HepG2 (cell line): ENCODE data around the gene DFFA. TPM values are rescaled to one million over a fixed set of nuclear protein-coding genes. Genes with fewer than 3 reads are reported as not detected.

Experiments
- ATAC-seq: fragments of 200-7000 bp; cut with Tn5 transposase; 3 replicates; pipeline ENCODE4 v1.9.1; 2020; ENCODE audit warnings: mild to moderate bottlenecking, moderate library complexity
- BruUV-seq: library from RNA; stranded (reverse); fragments of 400-500 nt; replicated peaks from 2 replicates; lab custom pipeline; 2021; lab: Mats Ljungman, UMichigan
- CTCF ChIA-PET: fragments of 300-600 bp; formaldehyde crosslinking; extraction: SDS; loops from one replicate; lab custom pipeline; 2021; ENCODE audit warnings: low total read pairs, inconsistent platforms, low intra/inter-chr PET ratio; lab: Yijun Ruan, JAX
- POLR2A ChIA-PET: fragments of 350-600 bp; sonication (Branson Sonifier 250); formaldehyde crosslinking; loops from one replicate; lab custom pipeline; 2020; ENCODE audit warnings: antibody characterized with exemption, inconsistent platforms; lab: Yijun Ruan, JAX
- DNase-seq: peaks from one replicate; pipeline ENCODE4 v3.0.0-alpha.2; 2015; ENCODE audit warnings: low spot score
- FAIRE-seq: peaks from 3 replicates; lab custom pipeline; 2011; peaks lifted over from hg19 to GRCh38; lab: Jason Lieb, UNC
- H2AFZ ChIP-seq: one replicate; pipeline ENCODE4 v1.6.1; 2011; ENCODE audit warnings: low read length, inconsistent platforms
- H3K27ac ChIP-seq: fragments of 300-600 bp; 3 replicates; pipeline ENCODE4 v1.8.0; 2011; ENCODE audit warnings: mixed run types, mild to moderate bottlenecking, mixed read lengths, low read length, inconsistent platforms; ENCODE audit not compliant: insufficient read depth; ENCODE audit errors: extremely low read length
- H3K27me3 ChIP-seq, 2 experiments: fragments of 200-600 bp in 1 of 2; 2 replicates in 1 of 2; 3 replicates in 1 of 2; pipeline versions ENCODE4 v1.6.0 to v1.8.0; 2011; ENCODE audit warnings: low read length in 2 of 2, mild to moderate bottlenecking in 2 of 2, moderate library complexity in 2 of 2, inconsistent platforms in 1 of 2; ENCODE audit not compliant: insufficient read depth in 2 of 2, control insufficient read depth in 1 of 2
- H3K36me3 ChIP-seq, 2 experiments: fragments of 200-600 bp in 1 of 2; replicated peaks in 1 of 2; 2 replicates in 1 of 2; 3 replicates in 1 of 2; pipeline versions ENCODE4 v1.5.1 to v1.8.0; 2011; ENCODE audit warnings: low read length in 2 of 2, inconsistent platforms in 1 of 2; ENCODE audit not compliant: insufficient read depth in 2 of 2, control insufficient read depth in 1 of 2
- H3K4me1 ChIP-seq: 2 replicates; pipeline ENCODE4 v1.5.1; 2012; ENCODE audit warnings: low read length, inconsistent platforms; ENCODE audit not compliant: insufficient read depth
- H3K4me2 ChIP-seq: 2 replicates; pipeline ENCODE4 v1.6.0; 2011; ENCODE audit warnings: low read depth, low read length, inconsistent platforms
- H3K4me3 ChIP-seq, 3 experiments: fragments of 200-600 bp in 1 of 3; sonication (generic), shearing (Covaris generic) in 1 of 3; replicated peaks in 1 of 3; 2 replicates each; pipeline ENCODE4 v1.5.1; 2011 to 2016; ENCODE audit warnings: low read length in 3 of 3, inconsistent platforms in 2 of 3, low read depth in 2 of 3, mild to moderate bottlenecking in 2 of 3, control low read depth in 1 of 3, mixed read lengths in 1 of 3; ENCODE audit not compliant: insufficient read depth in 1 of 3
- H3K79me2 ChIP-seq: one replicate; pipeline ENCODE4 v1.6.1; 2011; ENCODE audit warnings: low read length, inconsistent platforms; ENCODE audit not compliant: insufficient read depth
- H3K9ac ChIP-seq: 2 replicates; pipeline ENCODE4 v1.6.0; 2011; ENCODE audit warnings: mild to moderate bottlenecking, low read depth, low read length, inconsistent platforms; ENCODE audit not compliant: insufficient read depth
- H3K9me3 ChIP-seq: 2 replicates; pipeline ENCODE4 v1.5.1; 2012; ENCODE audit warnings: mild to moderate bottlenecking, low read length
- H4K20me1 ChIP-seq: 2 replicates; pipeline ENCODE4 v1.6.0; 2011; ENCODE audit warnings: inconsistent platforms, mild to moderate bottlenecking, low read length, moderate library complexity; ENCODE audit not compliant: insufficient read depth
- ADNP ChIP-seq: sonication (generic); formaldehyde crosslinking; IDR thresholded peaks from 2 replicates; pipeline ENCODE4 v1.4.0; 2020; ENCODE audit warnings: missing genetic modification reagents
- FOXC1 ChIP-seq: sonication (generic); formaldehyde crosslinking; IDR thresholded peaks from 2 replicates; pipeline ENCODE4 v1.8.0; 2022; ENCODE audit warnings: mild to moderate bottlenecking, missing genetic modification reagents, borderline replicate concordance
- GZF1 ChIP-seq: sonication (generic); formaldehyde crosslinking; IDR thresholded peaks from 2 replicates; pipeline ENCODE4 v1.5.1; 2020; ENCODE audit warnings: mild to moderate bottlenecking, missing genetic modification reagents
- HMGXB3 ChIP-seq: sonication (generic); formaldehyde crosslinking; IDR thresholded peaks from 2 replicates; pipeline ENCODE4 v1.4.0; 2020; ENCODE audit warnings: missing genetic modification reagents, borderline replicate concordance
- JARID2 ChIP-seq: sonication (generic); formaldehyde crosslinking; IDR thresholded peaks from 2 replicates; pipeline ENCODE4 v1.8.1; 2023; ENCODE audit warnings: missing genetic modification reagents, inconsistent platforms; ENCODE audit not compliant: insufficient replicate concordance
- KLF11 ChIP-seq: IDR thresholded peaks from 2 replicates; pipeline ENCODE4 v1.6.1; 2016; ENCODE audit warnings: missing compliant biosample characterization
- MAFK ChIP-seq, 2 experiments: IDR thresholded peaks in 1 of 2; conservative IDR thresholded peaks in 1 of 2; 2 replicates each; pipeline ENCODE4 v1.6.1; 2011; ENCODE audit warnings: improper control_type of control experiment in 2 of 2, low read length in 2 of 2
- PAXIP1 ChIP-seq: sonication (generic); formaldehyde crosslinking; conservative IDR thresholded peaks from 2 replicates; pipeline ENCODE4 v1.4.0; 2020; ENCODE audit warnings: mild to moderate bottlenecking, missing genetic modification reagents, moderate library complexity
- RFXANK ChIP-seq: IDR thresholded peaks from 2 replicates; pipeline ENCODE4 v1.6.1; 2016
- ZBTB38 ChIP-seq: sonication (generic); formaldehyde crosslinking; IDR thresholded peaks from 2 replicates; pipeline ENCODE4 v1.5.1; 2020; ENCODE audit warnings: mild to moderate bottlenecking, missing genetic modification reagents
- ZNF615 ChIP-seq: sonication (generic); formaldehyde crosslinking; IDR thresholded peaks from 2 replicates; pipeline ENCODE4 v1.5.0; 2020; ENCODE audit warnings: mild to moderate bottlenecking, missing genetic modification reagents, borderline replicate concordance
- ZNF691 ChIP-seq: sonication (generic); formaldehyde crosslinking; IDR thresholded peaks from 2 replicates; pipeline ENCODE4 v1.4.0; 2020; ENCODE audit warnings: missing genetic modification reagents, low read depth, mild to moderate bottlenecking, borderline replicate concordance
- ZSCAN12 ChIP-seq: sonication (generic); formaldehyde crosslinking; IDR thresholded peaks from 2 replicates; pipeline ENCODE4 v1.9.0; 2021; ENCODE audit warnings: mild to moderate bottlenecking, missing genetic modification reagents
- WGBS: methylation state at CpG from one replicate; pipeline ENCODE4 v1.1.6; 2017; ENCODE audit warnings: low lambda C conversion rate; 5-methylcytosine and 5-hydroxymethylcytosine counted together
- in situ Hi-C: cut with HindIII; loops from 2 replicates; pipeline ENCODE4 v1.10.0; 2017; ENCODE audit warnings: low pct_unique_long_range_greater_than_20kb; ENCODE audit not compliant: extremely low pct_ligation_motif_present
- intact Hi-C: fragments of 100-400 bp; cut with micrococcal nuclease; formaldehyde crosslinking; loops from one replicate; pipeline ENCODE4 v1.10.0; 2022; ENCODE audit not compliant: unreplicated experiment
- polyA plus RNA-seq, 8 experiments: library from polyadenylated mRNA; depleted of rRNA in 3 of 8; stranded (reverse) in 7 of 8; unstranded in 1 of 8; fragments of >200 nt; fragmentation: Illumina TruSeq in 4 of 8; extraction: Trizol in 4 of 8; gene quantifications; 2 replicates each; pipeline versions ENCODE4 v1.2.1 to v1.2.3, GENCODE V29; 2011 to 2016; ENCODE audit warnings: low read depth in 4 of 8, missing spikeins in 1 of 8, mixed read lengths in 1 of 8; ENCODE audit not compliant: insufficient read depth in 1 of 8
- total RNA-seq, 5 experiments: library from RNA; depleted of rRNA; stranded (reverse); fragments of >200 nt; fragmentation: Illumina TruSeq; extraction: Trizol; gene quantifications; 2 replicates each; pipeline ENCODE4 v1.2.3, GENCODE V29; 2016; ENCODE audit warnings: low read depth in 1 of 5

DFFA gene
- total and polyA plus RNA-seq, 2 of the 13 experiments (the other 11 are each of a cell fraction or from before 2014, with no cell fraction given): 16.5 to 33.9 TPM

- TF ChIP-seq ZNF691 (CRISPR knock-in tag) (no peak), HMGXB3 (CRISPR knock-in tag) (no peak), MAFK (conservative IDR thresholded peaks at IDR 0.05 in 1 of 2, IDR thresholded peaks at IDR 0.05 in 1 of 2; ENCODE audit: low read length in 2 of 2) (peak; percentile 75 to 78), RFXANK (CRISPR knock-in tag) (no peak), ADNP (CRISPR knock-in tag) (no peak), JARID2 (CRISPR knock-in tag) (no peak), ZNF615 (no peak)
- TF ChIP-seq, all 625 proteins: peak for 6
Measured at GRCh38 chr1:10459184-10459583, 13.1 kb downstream of the DFFA start (continued).

GRCh38 chr1:10457875-10458274, 14.5 kb downstream of the DFFA start:
- DNase-seq: no peak
- no peaks in the 10 kb centered on the region for H3K9me3 ChIP-seq
- H4K20me1 ChIP-seq: no peaks in the 10 kb centered on the region
- in situ Hi-C loops: no loop called here
- WGBS: 94% methylated on average over 8 of the region's 9 CpGs
- H3K4me1 ChIP-seq: peaks cover 6% of the 10 kb centered on the region
- no peak overlapping the region for H3K9ac ChIP-seq
- peaks cover 7 to 12% of the 10 kb centered on the region in 2 experiments; a peak in 4 of 5 replicates for H3K36me3 ChIP-seq
- intact Hi-C loops: no loop called here
- H3K4me2 ChIP-seq: no peak overlapping the region
- H3K79me2 ChIP-seq: no peaks in the 10 kb centered on the region
- no peak overlapping the region for H3K4me3 ChIP-seq
- peak; percentile 46 for FAIRE-seq
- ATAC-seq: no peak
- no TSS peak for BruUV-seq
- H2AFZ ChIP-seq: no peak overlapping the region
- CTCF ChIA-PET: no interaction called here
- no peak overlapping the region for H3K27ac ChIP-seq
- H3K27me3 ChIP-seq: no peaks in the 10 kb centered on the region
- POLR2A ChIA-PET: interaction anchor here (0.7 kb wide), 1 partner anchor 15 kb away, joined by 3 read pairs; the partner anchor contains the start of gene DFFA
- no peak for TF ChIP-seq GZF1 (CRISPR knock-in tag)
- TF ChIP-seq PAXIP1 (CRISPR knock-in tag): no peak
- TF ChIP-seq KLF11: no peak
- no peak for TF ChIP-seq FOXC1 (CRISPR knock-in tag)
- no peak for TF ChIP-seq ZBTB38 (CRISPR knock-in tag)
- TF ChIP-seq ZSCAN12 (CRISPR knock-in tag): no peak
